ENCODE data around the gene MLLT10.
"Not testable (repeated sequence)": the region's sequence is repeated elsewhere in the genome, so short reads cannot be mapped to it uniquely, and the experiment has no call there.

DNA sequence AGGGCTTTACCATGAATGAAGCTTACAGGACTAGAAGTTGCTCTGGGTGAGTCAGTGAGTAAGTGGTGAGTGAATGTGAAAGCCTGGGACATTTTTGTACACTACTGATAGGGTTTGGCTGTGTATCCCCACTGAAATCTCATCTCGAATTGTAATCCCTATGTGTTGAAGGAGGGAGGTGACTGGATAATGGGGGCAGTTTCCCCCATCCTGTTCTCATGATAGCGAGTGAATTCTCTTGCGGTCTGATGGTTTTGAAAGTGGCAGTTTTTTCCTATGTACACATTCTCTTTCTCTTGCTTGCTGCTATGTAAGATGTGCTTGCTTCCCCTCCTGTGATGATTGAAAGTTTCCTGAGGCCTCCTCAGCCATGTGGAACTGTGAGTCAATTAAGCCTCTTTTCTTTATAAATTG, 47.4 kb downstream of the MLLT10 start:
- TF ChIP-seq EP300 (IDR thresholded peaks at IDR 0.05): not testable (repeated sequence)
- TF ChIP-seq, protein P1, sequence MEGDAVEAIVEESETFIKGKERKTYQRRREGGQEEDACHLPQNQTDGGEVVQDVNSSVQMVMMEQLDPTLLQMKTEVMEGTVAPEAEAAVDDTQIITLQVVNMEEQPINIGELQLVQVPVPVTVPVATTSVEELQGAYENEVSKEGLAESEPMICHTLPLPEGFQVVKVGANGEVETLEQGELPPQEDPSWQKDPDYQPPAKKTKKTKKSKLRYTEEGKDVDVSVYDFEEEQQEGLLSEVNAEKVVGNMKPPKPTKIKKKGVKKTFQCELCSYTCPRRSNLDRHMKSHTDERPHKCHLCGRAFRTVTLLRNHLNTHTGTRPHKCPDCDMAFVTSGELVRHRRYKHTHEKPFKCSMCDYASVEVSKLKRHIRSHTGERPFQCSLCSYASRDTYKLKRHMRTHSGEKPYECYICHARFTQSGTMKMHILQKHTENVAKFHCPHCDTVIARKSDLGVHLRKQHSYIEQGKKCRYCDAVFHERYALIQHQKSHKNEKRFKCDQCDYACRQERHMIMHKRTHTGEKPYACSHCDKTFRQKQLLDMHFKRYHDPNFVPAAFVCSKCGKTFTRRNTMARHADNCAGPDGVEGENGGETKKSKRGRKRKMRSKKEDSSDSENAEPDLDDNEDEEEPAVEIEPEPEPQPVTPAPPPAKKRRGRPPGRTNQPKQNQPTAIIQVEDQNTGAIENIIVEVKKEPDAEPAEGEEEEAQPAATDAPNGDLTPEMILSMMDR (IDR thresholded peaks at IDR 0.05): not testable (repeated sequence)

Data from ovary (tissue), 3 donors.